Right lobe of liver (tissue), 4 donors: Measurements from ENCODE around the gene GOT1.

ENCODE experiments used
- POLR2A ChIP-seq: fragments of 450-650 bp; IDR thresholded peaks from one replicate; pipeline ENCODE4 v1.6.1; 2017; ENCODE audit warnings: antibody characterized with exemption, mild to moderate bottlenecking
- TF ChIP-seq, protein P1 (sequence below), 4 donors: fragments of 200-600 bp in 3 of 4; fragments of 450-650 bp in 1 of 4; IDR thresholded peaks; one replicate each; pipeline versions ENCODE4 v1.5.1 to v1.8.0; 2016 to 2022; ENCODE audit warnings: antibody characterized with exemption in 4 of 4, mild to moderate bottlenecking in 2 of 4
- donor health status: DM: no; HTN: no; CAD: no.
- donor health status: DM: no; HTN: no; CAD: no.
- donor health status: DM: no; HTN: yes; CAD: no.

- TF ChIP-seq, protein P1, sequence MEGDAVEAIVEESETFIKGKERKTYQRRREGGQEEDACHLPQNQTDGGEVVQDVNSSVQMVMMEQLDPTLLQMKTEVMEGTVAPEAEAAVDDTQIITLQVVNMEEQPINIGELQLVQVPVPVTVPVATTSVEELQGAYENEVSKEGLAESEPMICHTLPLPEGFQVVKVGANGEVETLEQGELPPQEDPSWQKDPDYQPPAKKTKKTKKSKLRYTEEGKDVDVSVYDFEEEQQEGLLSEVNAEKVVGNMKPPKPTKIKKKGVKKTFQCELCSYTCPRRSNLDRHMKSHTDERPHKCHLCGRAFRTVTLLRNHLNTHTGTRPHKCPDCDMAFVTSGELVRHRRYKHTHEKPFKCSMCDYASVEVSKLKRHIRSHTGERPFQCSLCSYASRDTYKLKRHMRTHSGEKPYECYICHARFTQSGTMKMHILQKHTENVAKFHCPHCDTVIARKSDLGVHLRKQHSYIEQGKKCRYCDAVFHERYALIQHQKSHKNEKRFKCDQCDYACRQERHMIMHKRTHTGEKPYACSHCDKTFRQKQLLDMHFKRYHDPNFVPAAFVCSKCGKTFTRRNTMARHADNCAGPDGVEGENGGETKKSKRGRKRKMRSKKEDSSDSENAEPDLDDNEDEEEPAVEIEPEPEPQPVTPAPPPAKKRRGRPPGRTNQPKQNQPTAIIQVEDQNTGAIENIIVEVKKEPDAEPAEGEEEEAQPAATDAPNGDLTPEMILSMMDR (IDR thresholded peaks at IDR 0.05): no peak
- no peak for TF ChIP-seq POLR2A
Measured at GRCh38 chr10:99449023-99449422, 18.6 kb upstream of the GOT1 start.
